ENCODE measurements around the gene RPS6KB2. TPM values are rescaled to one million over a fixed set of nuclear protein-coding genes. Genes with fewer than 3 reads are reported as not detected.

The RPS6KB2 gene
- total RNA-seq, 4 donors from 2014 or later, result 34.0 to 51.0 (median 48.0) TPM

DNA sequence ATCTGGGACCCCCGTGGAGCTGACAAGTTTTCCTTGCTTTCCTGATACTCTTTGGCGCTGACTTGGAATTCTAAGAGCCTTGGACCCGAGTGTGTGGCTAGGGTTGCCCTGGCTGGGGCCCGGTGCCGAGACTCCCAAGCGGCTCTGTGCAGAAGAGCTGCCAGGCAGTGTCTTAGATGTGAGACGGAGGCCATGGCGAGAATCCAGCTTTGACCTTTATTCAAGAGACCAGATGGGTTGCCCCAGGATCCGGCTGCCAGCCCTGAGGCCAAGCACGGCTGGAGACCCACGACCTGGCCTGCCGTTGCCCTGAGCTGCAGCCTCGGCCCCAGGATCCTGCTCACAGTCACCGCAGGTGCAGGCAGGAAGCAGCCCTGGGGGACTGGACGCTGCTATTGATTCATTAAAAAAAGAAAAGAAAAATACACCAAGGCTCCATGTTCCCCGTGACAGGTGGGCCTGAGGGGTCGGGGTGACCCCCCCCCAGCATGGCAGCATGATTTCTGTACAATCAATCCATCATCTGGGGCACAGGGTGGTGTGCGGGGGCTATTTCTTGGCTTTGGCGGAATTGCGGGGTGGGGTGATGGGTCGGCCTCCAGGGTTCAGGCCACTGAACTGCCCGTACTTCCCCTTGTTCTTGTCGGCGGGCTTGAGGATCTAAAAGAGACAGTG lies 30.2 kb upstream of the RPS6KB2 start:
- Histone ChIP-seq H3K9me3 (no peaks in the 10 kb centered on the region), H3K36me3 (peaks cover 22 to 73% (median 53%) of the 10 kb centered on the region in 4 donors), H3K4me1 (peaks cover 23 to 52% (median 42%) of the 10 kb centered on the region in 4 donors), H3K27ac (replicated peaks in 1 of 4) (no peak overlapping the region), H3K27me3 (peaks cover 0 to 2% (median 0%) of the 10 kb centered on the region in 4 donors), H3K4me3 (no peak overlapping the region)
- no peak for DNase-seq (ENCODE audit: extremely low spot score)
- intact Hi-C loops (cut with DNase I), result no loop called here
- TF ChIP-seq, protein P1, sequence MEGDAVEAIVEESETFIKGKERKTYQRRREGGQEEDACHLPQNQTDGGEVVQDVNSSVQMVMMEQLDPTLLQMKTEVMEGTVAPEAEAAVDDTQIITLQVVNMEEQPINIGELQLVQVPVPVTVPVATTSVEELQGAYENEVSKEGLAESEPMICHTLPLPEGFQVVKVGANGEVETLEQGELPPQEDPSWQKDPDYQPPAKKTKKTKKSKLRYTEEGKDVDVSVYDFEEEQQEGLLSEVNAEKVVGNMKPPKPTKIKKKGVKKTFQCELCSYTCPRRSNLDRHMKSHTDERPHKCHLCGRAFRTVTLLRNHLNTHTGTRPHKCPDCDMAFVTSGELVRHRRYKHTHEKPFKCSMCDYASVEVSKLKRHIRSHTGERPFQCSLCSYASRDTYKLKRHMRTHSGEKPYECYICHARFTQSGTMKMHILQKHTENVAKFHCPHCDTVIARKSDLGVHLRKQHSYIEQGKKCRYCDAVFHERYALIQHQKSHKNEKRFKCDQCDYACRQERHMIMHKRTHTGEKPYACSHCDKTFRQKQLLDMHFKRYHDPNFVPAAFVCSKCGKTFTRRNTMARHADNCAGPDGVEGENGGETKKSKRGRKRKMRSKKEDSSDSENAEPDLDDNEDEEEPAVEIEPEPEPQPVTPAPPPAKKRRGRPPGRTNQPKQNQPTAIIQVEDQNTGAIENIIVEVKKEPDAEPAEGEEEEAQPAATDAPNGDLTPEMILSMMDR (IDR thresholded peaks at IDR 0.05), result no peak
- TF ChIP-seq POLR2A (IDR thresholded peaks at IDR 0.05; ENCODE audit: low read depth), result no peak
- no peak for TF ChIP-seq EP300 (IDR thresholded peaks at IDR 0.05)
- no peak for TF ChIP-seq POLR2AphosphoS5 (IDR thresholded peaks at IDR 0.05)
- WGBS, result 83% methylated on average over 22 of the region's 24 CpGs

DNA sequence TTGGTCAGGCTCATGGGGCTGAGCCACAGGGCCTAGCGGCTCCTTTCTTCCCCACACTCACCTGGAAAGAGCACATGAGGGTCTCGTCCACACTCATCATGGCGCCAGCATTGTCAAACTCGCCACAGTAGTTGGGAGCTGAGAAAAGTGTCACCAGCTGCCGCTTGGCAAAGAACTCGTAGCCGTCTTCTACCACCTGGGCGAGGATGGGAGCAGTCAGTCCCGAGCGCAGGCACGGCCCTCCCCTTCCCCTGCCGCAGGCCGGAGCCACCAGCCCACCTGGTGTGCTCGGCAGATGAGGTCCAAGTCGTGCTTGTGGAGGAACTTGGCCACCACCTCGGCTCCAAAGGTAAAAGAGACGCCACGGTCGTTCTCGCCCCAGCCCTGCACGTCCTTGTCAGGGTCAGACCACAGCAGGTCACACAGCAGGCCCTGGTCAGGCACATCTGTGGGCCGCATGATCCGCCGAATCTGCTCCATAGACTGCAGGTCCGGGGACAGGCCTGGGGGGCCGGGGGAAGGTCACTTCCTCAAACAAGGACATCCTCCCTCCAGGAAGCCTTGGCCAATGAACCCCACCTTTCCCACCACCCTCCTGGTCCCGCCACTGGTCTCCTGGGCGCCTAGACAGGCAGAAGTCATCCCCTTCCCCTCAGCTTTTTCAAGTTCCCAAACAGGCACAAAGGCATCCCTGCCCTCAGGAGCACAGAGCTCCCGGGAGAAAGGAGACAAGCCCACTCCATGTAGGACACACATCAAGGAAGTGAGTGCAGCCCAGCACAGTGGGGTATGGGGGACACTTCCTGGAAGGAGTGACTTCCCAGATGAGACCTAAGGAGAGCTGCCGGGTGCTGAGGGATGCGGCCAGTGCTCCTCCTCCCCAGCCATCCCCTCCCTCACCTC lies 29.4 kb upstream of the RPS6KB2 start:
- Histone ChIP-seq H3K27ac (replicated peaks in 1 of 4) (peak overlapping the region in 1 of 4 donors; percentile 95), H3K4me3 (no peak overlapping the region), H3K36me3 (peaks cover 22 to 66% (median 50%) of the 10 kb centered on the region in 4 donors), H3K4me1 (peaks cover 23 to 54% (median 45%) of the 10 kb centered on the region in 4 donors), H3K9me3 (no peaks in the 10 kb centered on the region), H3K27me3 (peaks cover 0 to 9% (median 0%) of the 10 kb centered on the region in 4 donors)
- intact Hi-C loops (cut with DNase I), result no loop called here
- WGBS, result 82% methylated on average over 11 of the region's 31 CpGs
- DNase-seq (ENCODE audit: extremely low spot score), result no peak
- TF ChIP-seq POLR2AphosphoS5 (IDR thresholded peaks at IDR 0.05) (no peak), POLR2A (IDR thresholded peaks at IDR 0.05; ENCODE audit: low read depth) (no peak), EP300 (IDR thresholded peaks at IDR 0.05) (no peak)
- TF ChIP-seq, protein P1 (IDR thresholded peaks at IDR 0.05), result no peak

DNA sequence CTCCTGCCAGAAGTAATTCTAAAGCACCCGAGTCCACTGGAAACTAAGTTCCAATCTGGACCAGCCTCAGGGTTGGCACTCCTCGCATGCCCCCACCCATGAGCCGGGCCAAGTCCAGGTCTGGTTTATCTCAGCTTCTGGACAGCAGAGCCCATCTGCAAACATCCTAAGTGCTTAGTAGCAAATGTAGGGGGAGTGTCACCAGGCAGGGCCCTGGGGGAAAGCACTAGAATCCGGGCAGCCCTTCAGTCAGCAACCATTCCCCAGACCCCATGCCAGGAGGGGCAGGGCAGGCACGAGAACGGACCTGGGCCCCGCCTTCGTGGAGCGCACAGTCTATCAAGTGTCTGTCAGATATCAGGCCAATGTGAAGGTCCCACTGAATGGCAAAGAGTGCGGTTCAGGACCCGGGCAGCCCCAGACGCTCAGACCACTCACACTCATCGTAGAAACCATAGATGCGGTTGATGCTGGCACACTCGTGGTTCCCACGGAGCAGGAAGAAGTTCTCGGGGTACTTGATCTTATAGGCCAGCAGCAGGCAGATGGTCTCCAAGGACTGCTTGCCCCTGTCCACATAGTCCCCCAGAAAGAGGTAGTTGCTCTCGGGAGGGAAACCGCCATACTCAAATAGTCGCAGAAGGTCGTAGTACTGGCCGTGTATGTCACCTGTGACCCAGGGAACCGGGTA lies 27.9 kb upstream of the RPS6KB2 start:
- 40% methylated on average over 23 of the region's 23 CpGs for WGBS
- DNase-seq (ENCODE audit: extremely low spot score), result no peak
- peaks cover 23 to 54% (median 45%) of the 10 kb centered on the region in 4 donors for H3K4me1 ChIP-seq
- H3K4me3 ChIP-seq, result peak overlapping the region; percentile 80 to 92 (median 88)
- H3K9me3 ChIP-seq, result no peaks in the 10 kb centered on the region
- peaks cover 22 to 51% (median 45%) of the 10 kb centered on the region in 4 donors for H3K36me3 ChIP-seq
- no peak for TF ChIP-seq POLR2A (IDR thresholded peaks at IDR 0.05; ENCODE audit: low read depth)
- peak in 1 of 2 donors; percentile 74 for TF ChIP-seq POLR2AphosphoS5 (IDR thresholded peaks at IDR 0.05)
- H3K27me3 ChIP-seq, result peaks cover 0 to 24% (median 0%) of the 10 kb centered on the region in 4 donors
- peak overlapping the region; percentile 93 to 98 (median 94) for H3K27ac ChIP-seq (replicated peaks in 1 of 4)
- intact Hi-C loops (cut with DNase I), result loop anchor here (5.0 kb wide), 2 partner anchors 67 to 107 kb away; partner anchors contain the start of genes CDK2AP2, PITPNM1 and TMEM134

DNA sequence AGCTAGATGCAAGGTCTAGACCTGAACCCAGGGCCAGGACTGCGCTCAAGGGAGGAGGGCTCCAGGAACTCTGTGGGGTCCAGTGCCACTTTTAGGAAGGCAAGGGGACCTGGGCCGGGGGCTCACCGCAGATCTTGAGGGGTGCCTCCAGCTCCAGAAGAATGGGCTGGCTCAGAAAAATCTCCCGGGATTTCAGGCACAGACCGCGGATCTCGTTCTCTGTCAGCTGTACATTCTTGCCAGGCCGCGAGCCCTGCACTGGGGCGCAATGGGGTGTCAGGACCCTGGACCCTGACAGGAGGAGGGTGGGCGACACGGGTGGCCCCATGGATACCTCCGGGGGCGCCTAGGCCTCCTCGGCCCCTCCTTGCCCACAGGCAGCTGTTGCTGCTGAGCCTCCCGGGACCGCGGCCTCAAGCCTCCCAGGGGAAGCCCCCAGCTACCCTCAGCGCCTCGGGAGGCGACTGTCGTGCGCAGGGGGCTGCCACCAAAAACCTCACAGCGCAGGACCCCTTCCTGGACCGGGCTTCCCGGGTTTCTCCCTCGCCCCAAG lies 27.3 kb upstream of the RPS6KB2 start:
- H3K36me3 ChIP-seq, result peaks cover 22 to 45% (median 39%) of the 10 kb centered on the region in 4 donors
- peaks cover 0 to 31% (median 0%) of the 10 kb centered on the region in 4 donors for H3K27me3 ChIP-seq
- H3K4me1 ChIP-seq, result peaks cover 23 to 54% (median 45%) of the 10 kb centered on the region in 4 donors
- DNase-seq (ENCODE audit: extremely low spot score), result no peak
- intact Hi-C loops (cut with DNase I), result loop anchor here (5.0 kb wide), 2 partner anchors 66 to 106 kb away; partner anchors contain the start of genes CDK2AP2, PITPNM1 and TMEM134
- TF ChIP-seq EP300 (IDR thresholded peaks at IDR 0.05) (no peak), POLR2AphosphoS5 (IDR thresholded peaks at IDR 0.05) (no peak), POLR2A (IDR thresholded peaks at IDR 0.05; ENCODE audit: low read depth) (no peak)
- TF ChIP-seq, protein P1 (IDR thresholded peaks at IDR 0.05), result no peak
- H3K4me3 ChIP-seq, result peak overlapping the region; percentile 80 to 92 (median 88)
- peak overlapping the region; percentile 93 to 98 (median 94) for H3K27ac ChIP-seq (replicated peaks in 1 of 4)
- WGBS, result 5% methylated on average over 15 of the region's 27 CpGs
- no peaks in the 10 kb centered on the region for H3K9me3 ChIP-seq
